ENCODE data around the gene TSPYL4.
"Not testable (repeated sequence)": the region's sequence is repeated elsewhere in the genome, so short reads cannot be mapped to it uniquely, and the experiment has no call there.

TSPYL4 gene

DNA sequence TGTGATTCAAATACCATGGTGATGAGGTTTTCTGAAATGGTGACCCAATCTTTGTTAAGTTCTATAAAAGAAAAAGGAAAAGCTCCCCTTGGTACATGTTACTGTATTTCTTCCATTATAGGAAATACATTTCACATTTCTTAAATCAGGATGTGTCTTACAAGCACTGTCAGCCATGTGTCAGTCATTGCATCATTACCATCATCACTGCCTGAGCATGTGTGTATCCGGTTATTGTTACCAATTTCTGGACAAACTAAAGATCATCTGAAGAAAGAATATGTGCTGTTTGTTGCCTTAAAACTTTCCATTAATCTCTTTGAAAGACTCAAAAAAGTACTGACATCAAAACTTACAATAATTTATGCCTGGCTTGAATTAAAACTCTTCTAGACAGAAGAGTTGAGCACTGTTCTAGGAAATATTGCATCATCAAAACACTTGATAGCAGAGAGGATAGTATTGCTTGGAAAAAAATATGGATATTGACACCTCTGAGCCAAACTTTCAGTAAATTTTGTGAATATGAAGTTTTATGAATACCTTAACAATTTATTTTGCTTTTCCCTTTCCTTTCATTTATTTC lies 33.0 kb upstream of the TSPYL4 start:
- Histone ChIP-seq H3K9me3 (ENCODE audit: control insufficient read depth in 2 of 2, low read length in 2 of 2) (no peaks in the 10 kb centered on the region), H3K27ac (ENCODE audit: low read length) (no peak overlapping the region), H3K9ac (ENCODE audit: low read length in 2 of 2) (no peak overlapping the region), H3K4me1 (ENCODE audit: control insufficient read depth, insufficient read depth, low read length) (no peaks in the 10 kb centered on the region), H3K36me3 (ENCODE audit: control insufficient read depth in 2 of 2, insufficient read depth in 2 of 2, low read length in 2 of 2) (no peaks in the 10 kb centered on the region), H3K4me3 (ENCODE audit: low read length in 2 of 2) (no peak overlapping the region), H3K27me3 (ENCODE audit: control insufficient read depth in 1 of 2, insufficient read depth in 2 of 2, low read length in 2 of 2) (no peaks in the 10 kb centered on the region)

- H3K9ac ChIP-seq (ENCODE audit: low read length in 2 of 2); H3K9me3 ChIP-seq (ENCODE audit: control insufficient read depth in 2 of 2, low read length in 2 of 2); H3K4me3 ChIP-seq (ENCODE audit: low read length in 2 of 2); H3K4me1 ChIP-seq (ENCODE audit: control insufficient read depth, insufficient read depth, low read length); H3K27ac ChIP-seq (ENCODE audit: low read length); H3K27me3 ChIP-seq (ENCODE audit: control insufficient read depth in 1 of 2, insufficient read depth in 2 of 2, low read length in 2 of 2); H3K36me3 ChIP-seq (ENCODE audit: control insufficient read depth in 2 of 2, insufficient read depth in 2 of 2, low read length in 2 of 2): not testable (repeated sequence)
These were observed 31.1 kb upstream of the TSPYL4 start for GRCh38 chr6:116284984-116285383.

DNA sequence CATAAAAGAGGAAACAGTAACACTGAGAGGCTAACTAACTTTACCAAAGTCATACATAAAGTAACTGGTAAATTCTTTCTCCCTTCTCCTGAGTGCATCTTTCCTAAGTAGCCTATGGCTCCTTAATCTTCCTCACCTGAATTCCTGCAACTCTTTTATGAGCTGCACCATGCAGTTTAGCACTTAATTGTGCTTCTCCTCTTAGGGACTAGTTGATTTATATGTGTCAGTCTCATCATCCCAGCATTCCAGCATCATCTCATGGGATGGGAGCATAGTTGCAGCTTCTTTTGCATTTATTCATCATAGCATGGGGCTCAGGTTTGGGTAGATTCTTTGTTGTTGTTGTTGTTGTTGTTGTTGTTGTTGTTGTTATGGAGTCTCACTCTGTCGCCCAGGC lies 29.3 kb upstream of the TSPYL4 start:
- Histone ChIP-seq H3K9ac (ENCODE audit: low read length in 2 of 2) (no peak overlapping the region), H3K27me3 (ENCODE audit: control insufficient read depth in 1 of 2, insufficient read depth in 2 of 2, low read length in 2 of 2) (no peaks in the 10 kb centered on the region), H3K36me3 (ENCODE audit: control insufficient read depth in 2 of 2, insufficient read depth in 2 of 2, low read length in 2 of 2) (peaks cover 0 to under 1% of the 10 kb centered on the region in 2 donors), H3K4me3 (ENCODE audit: low read length in 2 of 2) (no peak overlapping the region), H3K27ac (ENCODE audit: low read length) (no peak overlapping the region), H3K9me3 (ENCODE audit: control insufficient read depth in 2 of 2, low read length in 2 of 2) (no peaks in the 10 kb centered on the region), H3K4me1 (ENCODE audit: control insufficient read depth, insufficient read depth, low read length) (peaks cover 3% of the 10 kb centered on the region)

GRCh38 chr6:116282698-116283097 lies 28.8 kb upstream of the TSPYL4 start:
- H3K4me1 ChIP-seq (ENCODE audit: control insufficient read depth, insufficient read depth, low read length): peaks cover 8% of the 10 kb centered on the region
- no peak overlapping the region for H3K9ac ChIP-seq (ENCODE audit: low read length in 2 of 2)
- no peaks in the 10 kb centered on the region for H3K9me3 ChIP-seq (ENCODE audit: control insufficient read depth in 2 of 2, low read length in 2 of 2)
- H3K27ac ChIP-seq (ENCODE audit: low read length): no peak overlapping the region
- H3K27me3 ChIP-seq (ENCODE audit: control insufficient read depth in 1 of 2, insufficient read depth in 2 of 2, low read length in 2 of 2): no peaks in the 10 kb centered on the region
- H3K36me3 ChIP-seq (ENCODE audit: control insufficient read depth in 2 of 2, insufficient read depth in 2 of 2, low read length in 2 of 2): peaks cover 2 to 5% of the 10 kb centered on the region in 2 donors
- H3K4me3 ChIP-seq (ENCODE audit: low read length in 2 of 2): no peak overlapping the region

- H3K36me3 ChIP-seq (ENCODE audit: control insufficient read depth in 2 of 2, insufficient read depth in 2 of 2, low read length in 2 of 2): peaks cover 2 to 5% of the 10 kb centered on the region in 2 donors
- peaks cover 8% of the 10 kb centered on the region for H3K4me1 ChIP-seq (ENCODE audit: control insufficient read depth, insufficient read depth, low read length)
- H3K4me3 ChIP-seq (ENCODE audit: low read length in 2 of 2): peak overlapping the region in 1 of 2 donors; percentile 97
- peak overlapping the region; percentile 99 for H3K27ac ChIP-seq (ENCODE audit: low read length)
- H3K27me3 ChIP-seq (ENCODE audit: control insufficient read depth in 1 of 2, insufficient read depth in 2 of 2, low read length in 2 of 2): no peaks in the 10 kb centered on the region
- H3K9me3 ChIP-seq (ENCODE audit: control insufficient read depth in 2 of 2, low read length in 2 of 2): no peaks in the 10 kb centered on the region
- H3K9ac ChIP-seq (ENCODE audit: low read length in 2 of 2): no peak overlapping the region
These were observed 27.1 kb upstream of the TSPYL4 start for GRCh38 chr6:116280933-116281316.

DNA sequence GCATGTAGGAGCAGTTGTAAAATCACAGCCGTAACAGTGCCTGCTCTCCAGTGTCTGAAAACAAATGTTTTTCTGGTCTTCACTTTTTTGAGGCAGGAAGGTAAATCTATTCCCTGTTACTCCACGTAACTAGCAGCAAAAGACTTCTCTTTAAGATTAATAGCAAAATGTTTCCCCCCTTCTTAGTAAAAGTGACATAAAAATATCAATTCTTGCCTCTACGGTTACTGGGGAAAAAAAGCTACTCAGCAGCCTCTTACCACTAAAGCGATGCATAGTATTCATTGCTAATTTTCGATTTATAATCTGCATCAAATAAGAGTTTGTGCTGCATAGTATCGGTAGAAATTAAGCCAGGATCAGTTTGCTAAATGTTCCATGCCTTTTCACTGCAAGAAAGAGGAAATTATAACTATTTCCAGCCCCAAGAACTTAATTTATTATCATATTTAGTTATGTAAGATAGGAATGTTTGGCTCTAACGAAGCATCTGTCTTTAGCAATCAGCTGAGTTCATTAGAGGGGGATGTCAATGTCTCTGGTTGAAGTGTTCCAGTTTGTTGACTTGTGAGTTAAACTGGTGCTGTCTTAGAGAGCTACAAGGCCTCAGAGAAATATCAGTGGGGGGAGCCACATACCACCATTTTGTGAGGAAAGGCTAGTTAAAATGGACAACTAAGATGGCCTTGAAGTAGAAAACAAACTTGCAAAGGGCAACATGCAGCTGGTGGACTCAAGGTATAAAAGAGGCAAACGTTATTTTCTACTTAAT lies 26.5 kb upstream of the TSPYL4 start:
- Histone ChIP-seq H3K4me1 (ENCODE audit: control insufficient read depth, insufficient read depth, low read length) (peaks cover 8% of the 10 kb centered on the region), H3K27ac (ENCODE audit: low read length) (peak overlapping the region; percentile 99), H3K9me3 (ENCODE audit: control insufficient read depth in 2 of 2, low read length in 2 of 2) (no peaks in the 10 kb centered on the region), H3K27me3 (ENCODE audit: control insufficient read depth in 1 of 2, insufficient read depth in 2 of 2, low read length in 2 of 2) (no peaks in the 10 kb centered on the region), H3K36me3 (ENCODE audit: control insufficient read depth in 2 of 2, insufficient read depth in 2 of 2, low read length in 2 of 2) (peaks cover 2 to 5% of the 10 kb centered on the region in 2 donors), H3K9ac (ENCODE audit: low read length in 2 of 2) (peak overlapping the region; percentile 99), H3K4me3 (ENCODE audit: low read length in 2 of 2) (peak overlapping the region; percentile 72 to 97)

- peaks cover 8% of the 10 kb centered on the region for H3K4me1 ChIP-seq (ENCODE audit: control insufficient read depth, insufficient read depth, low read length)
- no peaks in the 10 kb centered on the region for H3K9me3 ChIP-seq (ENCODE audit: control insufficient read depth in 2 of 2, low read length in 2 of 2)
- peaks cover 2 to 5% of the 10 kb centered on the region in 2 donors for H3K36me3 ChIP-seq (ENCODE audit: control insufficient read depth in 2 of 2, insufficient read depth in 2 of 2, low read length in 2 of 2)
- H3K27me3 ChIP-seq (ENCODE audit: control insufficient read depth in 1 of 2, insufficient read depth in 2 of 2, low read length in 2 of 2): no peaks in the 10 kb centered on the region
- H3K4me3 ChIP-seq (ENCODE audit: low read length in 2 of 2): peak within 1 kb of the TSS; percentile 72 to 97
- H3K27ac ChIP-seq (ENCODE audit: low read length): peak within 1 kb of the TSS; percentile 99
- H3K9ac ChIP-seq (ENCODE audit: low read length in 2 of 2): peak within 1 kb of the TSS; percentile 99
These were observed 25.6 kb upstream of the TSPYL4 start, which contains the start of gene TSPYL1 for GRCh38 chr6:116279232-116280160. TSPYL1 (minus strand) TSS chr6:116279930; CDS start chr6:116279830, 100 bp downstream.

DNA sequence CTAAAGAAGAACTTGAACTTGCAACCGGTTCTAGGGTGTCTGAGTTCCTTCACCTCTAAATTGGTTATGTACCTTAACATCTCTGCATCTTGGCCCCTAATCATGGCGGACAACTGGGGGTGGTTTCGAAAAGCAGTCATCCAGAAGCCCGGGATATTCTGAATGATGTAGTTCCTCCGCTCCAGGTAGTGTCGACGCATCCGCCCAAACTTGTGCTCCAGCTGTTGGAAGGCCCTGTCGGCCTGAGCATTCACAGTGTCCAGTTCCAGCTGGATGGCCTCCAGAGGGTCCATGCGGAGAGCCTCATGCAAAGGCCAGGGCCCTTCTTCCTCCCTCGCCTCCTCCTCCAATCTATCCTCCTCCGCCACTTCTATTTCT lies 25.0 kb upstream of the TSPYL4 start:
- H3K4me1 ChIP-seq (ENCODE audit: control insufficient read depth, insufficient read depth, low read length): peaks cover 8% of the 10 kb centered on the region
- no peaks in the 10 kb centered on the region for H3K27me3 ChIP-seq (ENCODE audit: control insufficient read depth in 1 of 2, insufficient read depth in 2 of 2, low read length in 2 of 2)
- H3K36me3 ChIP-seq (ENCODE audit: control insufficient read depth in 2 of 2, insufficient read depth in 2 of 2, low read length in 2 of 2): peaks cover 2 to 5% of the 10 kb centered on the region in 2 donors
- no peaks in the 10 kb centered on the region for H3K9me3 ChIP-seq (ENCODE audit: control insufficient read depth in 2 of 2, low read length in 2 of 2)
- H3K27ac ChIP-seq (ENCODE audit: low read length): peak overlapping the region; percentile 99
- peak overlapping the region; percentile 72 to 97 for H3K4me3 ChIP-seq (ENCODE audit: low read length in 2 of 2)
- peak overlapping the region; percentile 99 for H3K9ac ChIP-seq (ENCODE audit: low read length in 2 of 2)

DNA sequence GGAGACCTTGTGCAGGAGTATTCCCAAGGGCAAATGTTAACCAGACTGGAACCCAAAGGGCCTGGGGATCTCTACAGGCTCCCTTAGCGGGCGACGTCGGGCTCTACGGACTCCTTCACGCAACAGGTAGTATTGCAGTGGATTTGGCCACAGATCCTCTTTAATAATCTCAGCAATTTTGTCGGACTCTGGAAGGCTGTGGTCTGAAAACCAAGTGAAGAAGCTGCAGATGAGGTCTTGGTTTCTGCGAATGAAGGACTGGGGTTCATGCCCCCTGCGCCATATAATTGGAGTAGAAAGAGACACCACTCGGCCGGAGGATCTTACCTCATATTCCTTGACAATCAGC lies 24.6 kb upstream of the TSPYL4 start:
- H3K4me3 ChIP-seq (ENCODE audit: low read length in 2 of 2): peak overlapping the region; percentile 72 to 97
- H3K36me3 ChIP-seq (ENCODE audit: control insufficient read depth in 2 of 2, insufficient read depth in 2 of 2, low read length in 2 of 2): peaks cover 2 to 6% of the 10 kb centered on the region in 2 donors
- H3K9me3 ChIP-seq (ENCODE audit: control insufficient read depth in 2 of 2, low read length in 2 of 2): no peaks in the 10 kb centered on the region
- no peaks in the 10 kb centered on the region for H3K27me3 ChIP-seq (ENCODE audit: control insufficient read depth in 1 of 2, insufficient read depth in 2 of 2, low read length in 2 of 2)
- peak overlapping the region; percentile 99 for H3K27ac ChIP-seq (ENCODE audit: low read length)
- H3K4me1 ChIP-seq (ENCODE audit: control insufficient read depth, insufficient read depth, low read length): peaks cover 8% of the 10 kb centered on the region
- H3K9ac ChIP-seq (ENCODE audit: low read length in 2 of 2): peak overlapping the region; percentile 99

DNA sequence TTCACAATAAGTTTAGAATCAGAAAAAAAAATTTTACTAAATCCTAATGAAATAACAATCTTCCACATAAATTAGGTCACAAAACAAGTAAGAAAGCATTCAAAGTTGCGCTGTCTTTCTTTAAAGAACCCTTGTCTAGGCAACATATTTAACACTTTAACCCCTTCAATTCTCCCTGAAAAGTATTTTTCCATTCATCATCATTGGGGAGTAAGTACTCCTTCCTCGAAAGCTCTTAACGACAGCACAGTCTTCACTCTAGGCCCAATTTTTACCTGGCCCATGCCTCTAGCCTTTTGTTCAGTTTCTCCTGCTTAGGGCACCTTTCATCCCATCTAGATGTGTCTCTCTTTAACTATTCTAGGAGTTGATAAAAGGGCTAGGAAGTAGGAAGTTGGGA lies 23.2 kb upstream of the TSPYL4 start:
- H3K4me1 ChIP-seq (ENCODE audit: control insufficient read depth, insufficient read depth, low read length): peaks cover 8% of the 10 kb centered on the region

More for the DNA sequence above, 23.2 kb upstream of the TSPYL4 start:
- H3K36me3 ChIP-seq (ENCODE audit: control insufficient read depth in 2 of 2, insufficient read depth in 2 of 2, low read length in 2 of 2): peaks cover 2 to 12% of the 10 kb centered on the region in 2 donors
- H3K9ac ChIP-seq (ENCODE audit: low read length in 2 of 2): peak overlapping the region; percentile 52 to 99
- H3K4me3 ChIP-seq (ENCODE audit: low read length in 2 of 2): peak overlapping the region; percentile 53 to 97
- H3K27me3 ChIP-seq (ENCODE audit: control insufficient read depth in 1 of 2, insufficient read depth in 2 of 2, low read length in 2 of 2): no peaks in the 10 kb centered on the region
- H3K27ac ChIP-seq (ENCODE audit: low read length): no peak overlapping the region
- no peaks in the 10 kb centered on the region for H3K9me3 ChIP-seq (ENCODE audit: control insufficient read depth in 2 of 2, low read length in 2 of 2)

Data from stomach smooth muscle (tissue), 2 donors.